ENCODE results near the gene SPOCK2.

SPOCK2 gene

GRCh38 chr10:72107325-72108003 lies 19.1 kb upstream of the SPOCK2 start:
- DNase-seq: no peak

- DNase-seq: no peak
These were observed 18.5 kb upstream of the SPOCK2 start for GRCh38 chr10:72106896-72107295.

GRCh38 chr10:72106154-72106849 lies 18.0 kb upstream of the SPOCK2 start:
- no peak for DNase-seq

GRCh38 chr10:72105710-72106109 lies 17.4 kb upstream of the SPOCK2 start:
- DNase-seq: no peak

GRCh38 chr10:72105098-72105475 lies 16.7 kb upstream of the SPOCK2 start:
- no peak for DNase-seq

GRCh38 chr10:72104472-72105097 lies 16.2 kb upstream of the SPOCK2 start:
- no peak for DNase-seq

GRCh38 chr10:72099600-72099921 lies 11.2 kb upstream of the SPOCK2 start:
- DNase-seq: no peak

- DNase-seq: no peak
These were observed 10.7 kb upstream of the SPOCK2 start for GRCh38 chr10:72098836-72099599.

GRCh38 chr10:72098301-72098835 lies 10.0 kb upstream of the SPOCK2 start:
- no peak for DNase-seq

- no peak for DNase-seq
These were observed 9.3 kb upstream of the SPOCK2 start for GRCh38 chr10:72097448-72098300.

- no peak for DNase-seq
These were observed 8.0 kb upstream of the SPOCK2 start for GRCh38 chr10:72096115-72097000.

- DNase-seq: no peak
These were observed 6.8 kb upstream of the SPOCK2 start for GRCh38 chr10:72095195-72095594.

- no peak for DNase-seq
These were observed 6.2 kb upstream of the SPOCK2 start for GRCh38 chr10:72094574-72094973.

- DNase-seq: no peak
These were observed 5.1 kb upstream of the SPOCK2 start for GRCh38 chr10:72093450-72093849.

GRCh38 chr10:72092987-72093386 lies 4.6 kb upstream of the SPOCK2 start:
- no peak for DNase-seq

GRCh38 chr10:72092171-72092924 lies 4.0 kb upstream of the SPOCK2 start:
- DNase-seq: no peak

- no peak for DNase-seq
These were observed 2.0 kb upstream of the SPOCK2 start for GRCh38 chr10:72090326-72090725.

GRCh38 chr10:72089618-72090017 lies 1.3 kb upstream of the SPOCK2 start:
- DNase-seq: no peak

- DNase-seq: peak in 3 of 4 experiments; percentile 26 to 47 (median 34)
These were observed 681 bp upstream of the SPOCK2 start for GRCh38 chr10:72088889-72089575.
